K562 (cell line): ENCODE data around the gene NLGN4Y.

ENCODE experiments used
- BRCA1 ChIP-seq, 2 experiments: fragments of 450-650 bp in 1 of 2; sonication (generic) in 1 of 2; formaldehyde crosslinking in 1 of 2; IDR thresholded peaks; 2 replicates each; pipeline versions ENCODE4 v1.5.0 to v1.6.1; 2017 to 2020; ENCODE audit warnings: mild to moderate bottlenecking in 1 of 2, missing genetic modification reagents in 1 of 2
- CTCF ChIP-seq, 3 experiments: IDR thresholded peaks in 2 of 3; conservative IDR thresholded peaks in 1 of 3; 2 replicates each; pipeline ENCODE4 v1.5.1; 2011 to 2012; ENCODE audit warnings: low read length in 3 of 3, mild to moderate bottlenecking in 3 of 3, control low read depth in 2 of 3, improper control_type of control experiment in 1 of 3, inconsistent platforms in 1 of 3, low read depth in 1 of 3, mixed read lengths in 1 of 3, moderate library complexity in 1 of 3; ENCODE audit not compliant: insufficient read depth in 2 of 3
- E2F1 ChIP-seq: sonication (generic); formaldehyde crosslinking; IDR thresholded peaks from 2 replicates; pipeline ENCODE4 v1.8.1; 2023; ENCODE audit warnings: mild to moderate bottlenecking, missing genetic modification reagents, moderate library complexity
- KAT2B ChIP-seq: IDR thresholded peaks from one replicate; pipeline ENCODE4 v1.6.1; 2012; ENCODE audit warnings: low read depth, mild to moderate bottlenecking, control low read depth, inconsistent platforms, low read length, moderate library complexity
- POLR2A ChIP-seq: fragments of 450-650 bp; conservative IDR thresholded peaks from 2 replicates; pipeline ENCODE4 v1.6.1; 2016
- TSC22D4 ChIP-seq: fragments of 450-650 bp; IDR thresholded peaks from 2 replicates; pipeline ENCODE4 v1.6.1; 2016; ENCODE audit warnings: missing genetic modification characterization, missing biosample characterization, control low read depth
- XRCC5 ChIP-seq: fragments of 200-400 bp; formaldehyde crosslinking; IDR thresholded peaks from 2 replicates; pipeline ENCODE4 v1.6.1; 2017; ENCODE audit warnings: low read depth, mild to moderate bottlenecking, low read length
- TF ChIP-seq, protein P1 (sequence below): sonication (generic); formaldehyde crosslinking; IDR thresholded peaks from 2 replicates; pipeline ENCODE4 v1.9.0; 2022; ENCODE audit warnings: mild to moderate bottlenecking, missing genetic modification reagents

DNA sequence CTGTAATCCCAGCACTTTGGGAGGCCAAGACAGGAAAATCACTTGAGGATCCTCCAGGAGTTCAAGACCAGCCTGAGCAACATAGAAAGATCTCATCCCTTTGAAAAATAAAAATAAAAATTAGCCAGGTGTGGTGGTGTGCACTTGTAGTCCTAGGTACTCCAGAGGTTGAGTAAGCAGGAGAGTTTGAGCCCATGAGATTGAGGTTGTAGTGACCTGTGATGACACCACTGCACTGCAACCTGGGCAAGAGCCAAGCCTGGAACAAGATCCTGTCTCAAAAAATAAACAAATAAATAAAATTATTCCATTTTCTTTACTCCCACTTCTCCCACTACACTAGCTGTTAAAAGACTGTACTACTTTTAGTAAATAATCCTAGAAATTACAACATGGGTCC lies 231.2 kb downstream of the NLGN4Y start:
- TF ChIP-seq CTCF (IDR thresholded peaks at IDR 0.05 in 2 of 3, conservative IDR thresholded peaks at IDR 0.05 in 1 of 3; ENCODE audit: insufficient read depth in 2 of 3, low read depth in 1 of 3, low read length in 3 of 3) (no peak), POLR2A (no peak), TSC22D4 (tag) (no peak), XRCC5 (no peak), E2F1 (no peak), BRCA1 (IDR thresholded peaks at IDR 0.05) (no peak), BRCA1 (CRISPR knock-in tag; IDR thresholded peaks at IDR 0.05) (no peak), KAT2B (no peak)
- TF ChIP-seq, protein P1, sequence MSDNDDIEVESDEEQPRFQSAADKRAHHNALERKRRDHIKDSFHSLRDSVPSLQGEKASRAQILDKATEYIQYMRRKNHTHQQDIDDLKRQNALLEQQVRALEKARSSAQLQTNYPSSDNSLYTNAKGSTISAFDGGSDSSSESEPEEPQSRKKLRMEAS (CRISPR knock-in tag), result no peak
